RWPE1 (cell line): ENCODE measurements around the gene KISS1R.
A peak's percentile ranks its signal among the peaks of the same experiment; 100 is the strongest.

ENCODE experiments used
- CTCF ChIA-PET: fragments of 350-600 bp; sonication (Branson Sonifier 250); formaldehyde crosslinking; extraction: SDS; loops from one replicate; lab custom pipeline; 2021; lab: Yijun Ruan, JAX
- POLR2A ChIA-PET: fragments of 400-600 bp; formaldehyde crosslinking; extraction: SDS; loops from one replicate; lab custom pipeline; 2020; ENCODE audit warnings: antibody characterized with exemption; ENCODE audit not compliant: low non-redundant PET; lab: Yijun Ruan, JAX
- DNase-seq: peaks from one replicate; pipeline ENCODE4 v3.0.0; 2012; ENCODE audit warnings: low spot score
- H3K27ac ChIP-seq: fragments of 450-650 bp; 2 replicates; pipeline ENCODE4 v1.5.1; 2017
- TF ChIP-seq, protein P1 (sequence below): fragments of 450-650 bp; conservative IDR thresholded peaks from 2 replicates; pipeline ENCODE4 v1.5.1; 2017; ENCODE audit warnings: low read depth, mild to moderate bottlenecking

Gene KISS1R

GRCh38 chr19:948842-949496 lies 31.8 kb downstream of the KISS1R start:
- ChIA-PET POLR2A (no interaction called here), CTCF (interaction anchor here (0.6 to 0.8 kb wide), 2 partner anchors 13 to 281 kb away, joined by 3 to 6 read pairs; no protein-coding TSS in a partner anchor)
- no peak overlapping the region for H3K27ac ChIP-seq
- TF ChIP-seq, protein P1, sequence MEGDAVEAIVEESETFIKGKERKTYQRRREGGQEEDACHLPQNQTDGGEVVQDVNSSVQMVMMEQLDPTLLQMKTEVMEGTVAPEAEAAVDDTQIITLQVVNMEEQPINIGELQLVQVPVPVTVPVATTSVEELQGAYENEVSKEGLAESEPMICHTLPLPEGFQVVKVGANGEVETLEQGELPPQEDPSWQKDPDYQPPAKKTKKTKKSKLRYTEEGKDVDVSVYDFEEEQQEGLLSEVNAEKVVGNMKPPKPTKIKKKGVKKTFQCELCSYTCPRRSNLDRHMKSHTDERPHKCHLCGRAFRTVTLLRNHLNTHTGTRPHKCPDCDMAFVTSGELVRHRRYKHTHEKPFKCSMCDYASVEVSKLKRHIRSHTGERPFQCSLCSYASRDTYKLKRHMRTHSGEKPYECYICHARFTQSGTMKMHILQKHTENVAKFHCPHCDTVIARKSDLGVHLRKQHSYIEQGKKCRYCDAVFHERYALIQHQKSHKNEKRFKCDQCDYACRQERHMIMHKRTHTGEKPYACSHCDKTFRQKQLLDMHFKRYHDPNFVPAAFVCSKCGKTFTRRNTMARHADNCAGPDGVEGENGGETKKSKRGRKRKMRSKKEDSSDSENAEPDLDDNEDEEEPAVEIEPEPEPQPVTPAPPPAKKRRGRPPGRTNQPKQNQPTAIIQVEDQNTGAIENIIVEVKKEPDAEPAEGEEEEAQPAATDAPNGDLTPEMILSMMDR = no peak
- DNase-seq = no peak

GRCh38 chr19:950352-951066 lies 33.4 kb downstream of the KISS1R start:
- no peak overlapping the region for H3K27ac ChIP-seq
- CTCF ChIA-PET = no interaction called here
- no peak for DNase-seq
- TF ChIP-seq, protein P1 = no peak
- POLR2A ChIA-PET = no interaction called here

DNA sequence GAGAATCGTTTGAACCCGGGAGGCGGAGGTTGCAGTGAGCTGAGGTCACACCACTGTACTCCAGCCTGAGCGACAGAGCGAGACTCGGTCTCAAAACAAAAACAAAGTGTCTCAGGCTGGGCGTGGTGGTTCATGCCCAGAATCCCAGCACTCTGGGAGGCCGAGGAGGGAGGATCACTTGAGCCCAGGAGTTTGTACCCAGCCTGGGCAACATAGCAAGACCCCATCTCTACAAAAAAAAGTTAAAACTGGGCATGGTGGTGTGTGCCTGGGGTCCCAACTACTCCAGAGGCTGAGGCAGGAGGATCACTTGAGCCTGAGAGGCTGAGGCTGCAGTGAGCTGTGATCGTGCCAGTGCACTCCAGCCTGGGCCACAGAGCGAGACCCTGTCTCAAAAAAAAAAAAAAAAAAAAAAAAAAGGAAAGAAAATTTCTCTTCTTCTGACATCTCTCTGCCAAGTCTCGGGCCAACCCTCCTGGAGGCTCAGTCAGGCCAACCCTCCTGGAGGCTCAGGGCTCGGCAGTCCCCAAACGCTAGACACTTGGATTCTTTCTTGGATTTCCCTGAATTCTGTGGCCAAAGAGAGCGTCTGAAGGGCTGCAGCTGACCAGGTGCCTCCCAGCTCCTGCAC lies 35.0 kb downstream of the KISS1R start:
- ChIA-PET POLR2A (no interaction called here), CTCF (no interaction called here)
- TF ChIP-seq, protein P1 = no peak
- no peak overlapping the region for H3K27ac ChIP-seq
- DNase-seq = no peak

DNA sequence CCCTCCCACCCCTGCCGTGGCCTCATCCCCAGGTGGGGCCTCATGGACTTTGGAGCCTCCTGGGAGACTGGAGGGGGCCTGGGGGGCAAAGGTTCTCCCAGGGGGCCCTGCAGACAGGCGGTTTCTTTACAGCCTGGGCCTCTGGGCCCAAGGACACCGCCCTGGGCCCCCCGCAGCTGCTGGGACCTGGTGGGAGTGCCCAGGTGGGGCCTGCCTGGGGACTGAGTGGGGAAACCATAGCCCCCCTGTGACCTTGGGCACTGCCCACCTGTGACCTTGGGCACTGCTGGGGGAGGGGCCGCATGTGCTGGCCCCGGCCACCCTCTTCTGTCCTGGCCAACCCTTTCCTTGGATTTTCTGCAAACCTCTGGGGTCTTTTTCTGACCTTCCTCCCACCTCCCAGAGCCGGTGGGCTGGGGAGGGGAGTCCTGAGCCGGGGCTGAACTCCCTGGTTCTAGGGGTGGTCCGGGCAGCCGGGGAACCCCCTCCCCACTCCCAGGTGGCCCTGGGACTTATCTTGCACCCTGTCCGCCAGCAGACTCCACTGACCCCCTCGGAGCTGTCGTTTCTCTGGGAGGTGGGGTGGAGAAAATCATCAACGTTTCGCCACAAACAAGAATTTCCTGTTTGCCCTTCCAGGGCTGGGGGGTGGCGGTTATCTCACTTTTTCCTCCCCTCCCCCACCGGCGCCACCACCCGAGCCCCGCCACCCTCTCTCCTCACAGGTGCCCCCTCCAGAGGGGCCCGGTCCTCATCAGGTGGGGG lies 35.7 kb downstream of the KISS1R start:
- POLR2A ChIA-PET = no interaction called here
- DNase-seq = peak; percentile 71
- no peak overlapping the region for H3K27ac ChIP-seq
- CTCF ChIA-PET = interaction anchor here (0.7 kb wide), 1 partner anchor 21 kb away, joined by 3 read pairs; no protein-coding TSS in a partner anchor
- TF ChIP-seq, protein P1 = no peak

DNA sequence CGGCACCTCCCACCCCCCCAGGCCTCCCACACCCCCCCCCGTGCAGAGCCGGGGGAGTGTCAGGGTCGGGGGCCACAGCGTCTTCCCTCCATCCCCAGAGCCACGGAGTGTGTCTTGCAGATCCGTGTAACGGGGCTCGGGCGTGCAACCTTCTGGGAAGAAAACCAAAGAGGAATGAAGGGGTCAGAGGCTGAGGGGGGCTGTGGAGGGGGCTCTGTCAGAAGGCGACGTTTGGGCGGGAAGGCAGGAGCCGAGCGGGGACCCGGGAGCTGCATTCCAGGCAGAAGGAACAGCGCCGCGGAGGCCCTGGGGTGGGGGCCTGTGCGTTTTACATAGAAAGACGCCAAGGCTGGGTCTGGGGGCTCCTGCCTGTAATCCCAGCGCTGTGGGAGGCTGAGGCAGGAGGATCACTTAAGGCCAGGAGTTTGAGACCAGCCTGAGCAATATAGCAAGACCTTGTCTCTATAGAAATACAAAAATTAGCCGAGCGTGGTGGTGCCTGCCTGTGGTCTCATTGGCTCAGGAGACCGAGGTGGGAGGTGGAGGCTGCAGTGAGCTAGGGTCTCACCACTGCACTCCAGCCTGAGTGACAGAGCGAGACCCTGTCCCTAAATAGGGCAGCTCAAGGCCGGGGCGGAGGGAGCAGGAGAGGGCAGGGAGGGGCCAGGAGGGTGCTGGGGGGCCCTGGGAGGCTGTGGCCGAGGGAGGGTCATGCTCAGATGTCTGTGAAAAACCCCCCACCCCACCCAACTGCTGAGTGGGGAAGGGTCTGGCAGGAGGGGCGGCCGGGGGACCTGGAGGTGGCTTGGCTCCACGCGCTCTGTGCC lies 36.5 kb downstream of the KISS1R start:
- POLR2A ChIA-PET = no interaction called here
- DNase-seq = no peak
- no peak overlapping the region for H3K27ac ChIP-seq
- CTCF ChIA-PET = interaction anchor here (1.0 kb wide), 1 partner anchor 17 kb away, joined by 3 read pairs; no protein-coding TSS in a partner anchor
- TF ChIP-seq, protein P1 = no peak
